ENCODE data around the gene ART5.

Gene ART5, protein sequence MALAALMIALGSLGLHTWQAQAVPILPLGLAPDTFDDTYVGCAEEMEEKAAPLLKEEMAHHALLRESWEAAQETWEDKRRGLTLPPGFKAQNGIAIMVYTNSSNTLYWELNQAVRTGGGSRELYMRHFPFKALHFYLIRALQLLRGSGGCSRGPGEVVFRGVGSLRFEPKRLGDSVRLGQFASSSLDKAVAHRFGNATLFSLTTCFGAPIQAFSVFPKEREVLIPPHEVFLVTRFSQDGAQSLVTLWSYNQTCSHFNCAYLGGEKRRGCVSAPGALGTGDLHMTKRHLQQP

DNA sequence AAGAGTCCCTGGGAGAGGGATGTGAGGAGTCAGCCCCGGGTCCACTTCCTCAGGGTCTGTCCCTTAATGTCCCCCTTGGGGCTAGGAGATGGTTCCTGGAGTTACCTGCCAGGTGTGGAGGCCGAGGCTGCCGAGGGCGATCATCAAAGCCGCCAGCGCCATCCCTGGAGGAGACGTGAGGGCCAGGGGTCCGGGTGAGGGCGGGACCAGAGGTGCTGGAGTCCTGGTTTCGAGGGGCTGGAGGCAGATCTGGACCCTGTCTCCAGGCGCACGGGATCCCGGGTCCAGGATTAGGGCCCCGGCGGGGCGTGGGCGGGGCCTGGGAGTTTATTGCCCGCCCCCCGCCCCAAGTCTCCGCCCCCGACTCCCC lies at the start of gene ART5:
TSS of gene ART5 (minus strand) at position 292 of the 370 bp plus-strand sequence. CDS start at position 162, 130 bp downstream.
- Histone ChIP-seq H3K27me3 (ENCODE audit: insufficient read depth, insufficient read length) (peaks cover 10% of the 10 kb centered on the region), H3K36me3 (ENCODE audit: insufficient read depth, insufficient read length, low read length) (no peaks in the 10 kb centered on the region), H3K9me3 (ENCODE audit: insufficient read depth, low read length) (peaks cover 8% of the 10 kb centered on the region; the same call in 1 of the 2 replicates), H3K4me3 (ENCODE audit: insufficient read length, low read depth) (peak within 1 kb of the TSS; percentile 58), H3K4me1 (ENCODE audit: insufficient read depth, insufficient read length) (peaks cover 5% of the 10 kb centered on the region), H3K9ac (ENCODE audit: insufficient read length, low read depth) (peak within 1 kb of the TSS; percentile 74)
- DNase-seq (ENCODE audit: low read depth, low spot score) = no peak
- TF ChIP-seq YY1 (IDR thresholded peaks at IDR 0.05; ENCODE audit: insufficient read depth, insufficient read length) (no peak), ZNF274 (IDR thresholded peaks at IDR 0.05; ENCODE audit: low read depth, low read length) (no peak), SUZ12 (IDR thresholded peaks at IDR 0.05; ENCODE audit: extremely low read depth, insufficient read depth, insufficient read length) (no peak)

DNA sequence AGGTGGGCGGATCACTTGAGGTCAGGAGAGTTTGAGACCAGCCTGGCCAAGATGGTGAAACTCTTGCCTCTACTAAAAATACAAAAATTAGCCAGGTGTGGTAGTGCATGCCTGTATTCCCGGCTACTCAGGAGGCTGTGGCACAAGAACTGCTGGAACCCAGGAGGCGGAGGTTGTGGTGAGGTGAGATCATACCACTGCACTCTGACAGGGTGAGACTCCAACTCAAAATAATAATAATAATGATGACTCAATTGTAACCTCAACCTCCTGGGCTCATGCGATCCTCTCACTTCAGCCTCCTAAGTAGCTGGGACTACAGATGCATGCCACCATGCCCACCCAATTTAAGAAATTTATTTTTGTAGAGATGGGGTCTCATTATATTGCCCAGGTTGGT lies 45.0 kb upstream of the ART5 start:
- Histone ChIP-seq H3K4me3 (ENCODE audit: insufficient read length, low read depth) (no peak overlapping the region), H3K4me1 (ENCODE audit: insufficient read depth, insufficient read length) (no peaks in the 10 kb centered on the region), H3K9ac (ENCODE audit: insufficient read length, low read depth) (no peak overlapping the region), H3K36me3 (ENCODE audit: insufficient read depth, insufficient read length, low read length) (peaks cover 85% of the 10 kb centered on the region), H3K27me3 (ENCODE audit: insufficient read depth, insufficient read length) (no peaks in the 10 kb centered on the region), H3K9me3 (ENCODE audit: insufficient read depth, low read length) (no peaks in the 10 kb centered on the region)
- DNase-seq (ENCODE audit: low read depth, low spot score) = no peak
- no peak for TF ChIP-seq SUZ12 (IDR thresholded peaks at IDR 0.05; ENCODE audit: extremely low read depth, insufficient read depth, insufficient read length)
- TF ChIP-seq YY1 (IDR thresholded peaks at IDR 0.05; ENCODE audit: insufficient read depth, insufficient read length) = no peak
- TF ChIP-seq ZNF274 (IDR thresholded peaks at IDR 0.05; ENCODE audit: low read depth, low read length) = no peak

- no peaks in the 10 kb centered on the region for H3K27me3 ChIP-seq (ENCODE audit: insufficient read depth, insufficient read length)
- TF ChIP-seq ZNF274 (IDR thresholded peaks at IDR 0.05; ENCODE audit: low read depth, low read length) (no peak), YY1 (IDR thresholded peaks at IDR 0.05; ENCODE audit: insufficient read depth, insufficient read length) (no peak), SUZ12 (IDR thresholded peaks at IDR 0.05; ENCODE audit: extremely low read depth, insufficient read depth, insufficient read length) (no peak)
- H3K9me3 ChIP-seq (ENCODE audit: insufficient read depth, low read length) = no peaks in the 10 kb centered on the region
- H3K4me3 ChIP-seq (ENCODE audit: insufficient read length, low read depth) = no peak overlapping the region
- H3K36me3 ChIP-seq (ENCODE audit: insufficient read depth, insufficient read length, low read length) = peaks cover 85% of the 10 kb centered on the region
- no peak for DNase-seq (ENCODE audit: low read depth, low spot score)
- no peak overlapping the region for H3K9ac ChIP-seq (ENCODE audit: insufficient read length, low read depth)
- H3K4me1 ChIP-seq (ENCODE audit: insufficient read depth, insufficient read length) = no peaks in the 10 kb centered on the region
Observed at GRCh38 chr11:3685923-3686322, 44.1 kb upstream of the ART5 start.

- Histone ChIP-seq H3K9ac (ENCODE audit: insufficient read length, low read depth) (no peak overlapping the region), H3K4me3 (ENCODE audit: insufficient read length, low read depth) (no peak overlapping the region), H3K36me3 (ENCODE audit: insufficient read depth, insufficient read length, low read length) (peaks cover 88% of the 10 kb centered on the region), H3K9me3 (ENCODE audit: insufficient read depth, low read length) (no peaks in the 10 kb centered on the region), H3K27me3 (ENCODE audit: insufficient read depth, insufficient read length) (no peaks in the 10 kb centered on the region), H3K4me1 (ENCODE audit: insufficient read depth, insufficient read length) (no peaks in the 10 kb centered on the region)
- no peak for DNase-seq (ENCODE audit: low read depth, low spot score)
- no peak for TF ChIP-seq YY1 (IDR thresholded peaks at IDR 0.05; ENCODE audit: insufficient read depth, insufficient read length)
- TF ChIP-seq ZNF274 (IDR thresholded peaks at IDR 0.05; ENCODE audit: low read depth, low read length) = no peak
- no peak for TF ChIP-seq SUZ12 (IDR thresholded peaks at IDR 0.05; ENCODE audit: extremely low read depth, insufficient read depth, insufficient read length)
Observed at GRCh38 chr11:3684819-3685172, 43.0 kb upstream of the ART5 start.

- TF ChIP-seq ZNF274 (IDR thresholded peaks at IDR 0.05; ENCODE audit: low read depth, low read length) = no peak
- TF ChIP-seq YY1 (IDR thresholded peaks at IDR 0.05; ENCODE audit: insufficient read depth, insufficient read length) = no peak
- no peak for TF ChIP-seq SUZ12 (IDR thresholded peaks at IDR 0.05; ENCODE audit: extremely low read depth, insufficient read depth, insufficient read length)
- DNase-seq (ENCODE audit: low read depth, low spot score) = no peak
- Histone ChIP-seq H3K4me1 (ENCODE audit: insufficient read depth, insufficient read length) (no peaks in the 10 kb centered on the region), H3K36me3 (ENCODE audit: insufficient read depth, insufficient read length, low read length) (peaks cover 88% of the 10 kb centered on the region), H3K9ac (ENCODE audit: insufficient read length, low read depth) (no peak overlapping the region), H3K4me3 (ENCODE audit: insufficient read length, low read depth) (no peak overlapping the region), H3K27me3 (ENCODE audit: insufficient read depth, insufficient read length) (no peaks in the 10 kb centered on the region), H3K9me3 (ENCODE audit: insufficient read depth, low read length) (no peaks in the 10 kb centered on the region)
Observed at GRCh38 chr11:3684129-3684818, 42.5 kb upstream of the ART5 start.

GRCh38 chr11:3683039-3683438 lies 41.2 kb upstream of the ART5 start:
- no peaks in the 10 kb centered on the region for H3K27me3 ChIP-seq (ENCODE audit: insufficient read depth, insufficient read length)
- DNase-seq (ENCODE audit: low read depth, low spot score) = no peak
- H3K4me3 ChIP-seq (ENCODE audit: insufficient read length, low read depth) = no peak overlapping the region
- TF ChIP-seq YY1 (IDR thresholded peaks at IDR 0.05; ENCODE audit: insufficient read depth, insufficient read length) (no peak), ZNF274 (IDR thresholded peaks at IDR 0.05; ENCODE audit: low read depth, low read length) (no peak), SUZ12 (IDR thresholded peaks at IDR 0.05; ENCODE audit: extremely low read depth, insufficient read depth, insufficient read length) (no peak)
- no peaks in the 10 kb centered on the region for H3K9me3 ChIP-seq (ENCODE audit: insufficient read depth, low read length)
- H3K4me1 ChIP-seq (ENCODE audit: insufficient read depth, insufficient read length) = no peaks in the 10 kb centered on the region
- no peak overlapping the region for H3K9ac ChIP-seq (ENCODE audit: insufficient read length, low read depth)
- peaks cover 96% of the 10 kb centered on the region for H3K36me3 ChIP-seq (ENCODE audit: insufficient read depth, insufficient read length, low read length)

GRCh38 chr11:3679077-3679476 lies 37.3 kb upstream of the ART5 start:
- no peak for DNase-seq (ENCODE audit: low read depth, low spot score)
- Histone ChIP-seq H3K9me3 (ENCODE audit: insufficient read depth, low read length) (no peaks in the 10 kb centered on the region), H3K4me3 (ENCODE audit: insufficient read length, low read depth) (no peak overlapping the region), H3K9ac (ENCODE audit: insufficient read length, low read depth) (no peak overlapping the region), H3K27me3 (ENCODE audit: insufficient read depth, insufficient read length) (no peaks in the 10 kb centered on the region), H3K36me3 (ENCODE audit: insufficient read depth, insufficient read length, low read length) (peaks cover 89% of the 10 kb centered on the region), H3K4me1 (ENCODE audit: insufficient read depth, insufficient read length) (peaks cover 2% of the 10 kb centered on the region)
- no peak for TF ChIP-seq ZNF274 (IDR thresholded peaks at IDR 0.05; ENCODE audit: low read depth, low read length)
- no peak for TF ChIP-seq SUZ12 (IDR thresholded peaks at IDR 0.05; ENCODE audit: extremely low read depth, insufficient read depth, insufficient read length)
- no peak for TF ChIP-seq YY1 (IDR thresholded peaks at IDR 0.05; ENCODE audit: insufficient read depth, insufficient read length)

Measured in NT2/D1 (cell line).